ENCODE results near the gene PRDM8.

- TF ChIP-seq CTCF (IDR thresholded peaks at IDR 0.05) (peak; percentile 32), EZH2 (IDR thresholded peaks at IDR 0.05) (no peak), EZH2phosphoT487 (IDR thresholded peaks at IDR 0.05) (no peak)
These were observed 23.9 kb downstream of the PRDM8 start for GRCh38 chr4:80221161-80221560.

All from neural progenitor cell (in vitro differentiated cells).